ENCODE measurements around the gene UGCG.

GRCh38 chr9:111876179-111876578 is 20.4 kb upstream of the UGCG start:
- TF ChIP-seq CTCF (IDR thresholded peaks at IDR 0.05) (no peak), POLR2A (IDR thresholded peaks at IDR 0.05) (no peak)

All from lower leg skin (tissue), 3 donors.